D341Med (cell line): ENCODE results near the gene ORAI1.
A peak's percentile ranks its signal among the peaks of the same experiment; 100 is the strongest.
"Not testable (repeated sequence)": the region's sequence is repeated elsewhere in the genome, so short reads cannot be mapped to it uniquely, and the experiment has no call there.

Experiments used
- DNase-seq: peaks from one replicate; pipeline ENCODE4 v3.0.0; 2012; ENCODE audit warnings: low spot score

ORAI1 gene

GRCh38 chr12:121603581-121603980 is 22.7 kb upstream of the ORAI1 start:
- no peak for DNase-seq

GRCh38 chr12:121608301-121608700 is 18.0 kb upstream of the ORAI1 start:
- no peak for DNase-seq

GRCh38 chr12:121610239-121611149 is 15.8 kb upstream of the ORAI1 start:
- peak; percentile 74 for DNase-seq

GRCh38 chr12:121611306-121611705 is 15.0 kb upstream of the ORAI1 start:
- DNase-seq = peak; percentile 53

GRCh38 chr12:121613462-121613861 is 12.9 kb upstream of the ORAI1 start:
- no peak for DNase-seq

- DNase-seq = no peak
These were observed 11.4 kb upstream of the ORAI1 start for GRCh38 chr12:121614872-121615467.

- no peak for DNase-seq
These were observed 7.6 kb upstream of the ORAI1 start for GRCh38 chr12:121618659-121619233.

GRCh38 chr12:121620333-121620891 is 5.9 kb upstream of the ORAI1 start:
- no peak for DNase-seq

- peak; percentile 66 for DNase-seq
These were observed 717 bp downstream of the ORAI1 start for GRCh38 chr12:121626853-121627640.

GRCh38 chr12:121628037-121628436 is 1.7 kb downstream of the ORAI1 start:
- DNase-seq = no peak

- no peak for DNase-seq
These were observed 2.2 kb downstream of the ORAI1 start for GRCh38 chr12:121628536-121628935.

- DNase-seq = no peak
These were observed 4.5 kb downstream of the ORAI1 start for GRCh38 chr12:121630791-121631355.

GRCh38 chr12:121632069-121632970 is 6.0 kb downstream of the ORAI1 start:
- no peak for DNase-seq

GRCh38 chr12:121633833-121634196 is 7.5 kb downstream of the ORAI1 start:
- DNase-seq = not testable (repeated sequence)

GRCh38 chr12:121634836-121635235 is 8.5 kb downstream of the ORAI1 start:
- DNase-seq = no peak

GRCh38 chr12:121637231-121637914 is 11.0 kb downstream of the ORAI1 start:
- DNase-seq = no peak

GRCh38 chr12:121638298-121639202 is 12.2 kb downstream of the ORAI1 start:
- DNase-seq = no peak

GRCh38 chr12:121641343-121641630 is 15.0 kb downstream of the ORAI1 start:
- no peak for DNase-seq

GRCh38 chr12:121648458-121649028 is 22.2 kb downstream of the ORAI1 start:
- DNase-seq = no peak
